CD4-positive, alpha-beta T cell treated with Interleukin-21 for 1 hour (primary cell): ENCODE data around the gene SKP2.
"Not testable (repeated sequence)": the region's sequence is repeated elsewhere in the genome, so short reads cannot be mapped to it uniquely, and the experiment has no call there.

ENCODE experiments used
- DNase-seq: peaks from one replicate; pipeline ENCODE4 v3.0.0-alpha.2; 2020

Gene SKP2

DNA sequence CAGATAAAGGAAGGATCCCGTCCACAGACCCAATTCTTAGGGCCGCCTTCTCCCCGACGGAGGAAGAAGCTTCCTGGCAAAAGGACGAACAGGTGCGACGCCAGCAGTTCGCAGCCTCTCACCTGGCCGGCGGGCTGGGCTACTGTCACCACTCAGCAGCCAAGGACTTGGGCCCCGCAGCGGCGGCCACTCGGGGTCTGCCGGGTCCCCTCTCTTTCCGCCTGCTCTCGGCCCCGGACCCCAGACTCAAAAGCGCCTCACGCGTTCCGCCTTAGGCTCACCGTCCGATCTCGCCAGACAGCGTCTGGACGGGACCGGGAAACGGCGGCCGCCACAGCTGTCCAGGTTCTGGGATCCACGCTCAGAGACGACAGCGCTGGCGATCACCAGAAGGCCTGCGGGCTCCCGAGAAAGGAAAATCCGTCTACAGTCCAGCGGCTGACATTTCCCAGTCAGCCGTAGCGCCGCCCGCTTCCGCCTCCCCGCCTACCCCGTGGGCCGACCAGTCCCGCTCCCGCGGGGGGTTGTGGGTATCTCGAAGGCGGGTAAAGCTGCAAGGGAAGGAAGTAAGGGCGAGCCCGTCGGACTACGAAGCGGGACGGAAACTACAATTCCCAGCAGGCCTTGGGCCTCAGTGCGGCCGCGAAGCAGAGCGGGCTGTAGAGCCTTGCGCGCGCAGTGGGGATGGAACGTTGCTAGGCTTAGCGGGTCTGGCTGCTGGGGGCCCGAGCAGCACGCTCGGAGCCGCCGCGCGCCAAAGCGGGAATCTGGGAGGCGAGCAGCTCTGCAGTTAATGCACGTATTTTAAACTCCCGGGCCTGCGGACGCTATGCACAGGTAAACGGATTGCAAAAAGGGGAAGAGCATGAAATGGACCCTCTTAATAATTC lies at the start of gene SKP2, which contains the start of gene LMBRD2:
Gene SKP2, plus strand, starts transcription at position 678 of the 890 bp plus-strand sequence. Its CDS starts 152 bp downstream, at position 830.
Gene LMBRD2, minus strand, starts transcription at position 454 of the 890 bp plus-strand sequence. CDS start 8,538 bp downstream, outside the sequence.
- DNase-seq, result peak; percentile 97

DNA sequence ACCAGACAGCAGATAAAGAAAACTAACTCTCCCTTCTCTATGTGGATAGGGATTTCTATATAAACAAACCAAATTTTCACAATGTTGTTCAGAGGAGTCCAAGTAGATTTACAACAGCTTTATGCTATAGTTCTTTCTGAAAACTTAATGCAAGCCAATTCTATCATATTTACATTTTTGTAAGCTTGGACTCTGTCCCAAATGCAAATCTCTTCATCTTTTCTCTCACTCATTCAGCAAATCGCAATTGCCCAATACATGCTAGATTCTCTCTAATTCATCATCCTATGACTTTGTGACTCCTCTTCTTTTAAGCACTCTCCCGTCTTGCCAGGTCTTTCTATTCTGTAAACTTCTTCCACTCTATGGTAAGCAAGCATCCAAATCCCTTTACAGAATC lies 46.1 kb upstream of the SKP2 start:
- no peak for DNase-seq

- DNase-seq, result no peak
Measured at GRCh38 chr5:36108758-36109460, 43.0 kb upstream of the SKP2 start.

DNA sequence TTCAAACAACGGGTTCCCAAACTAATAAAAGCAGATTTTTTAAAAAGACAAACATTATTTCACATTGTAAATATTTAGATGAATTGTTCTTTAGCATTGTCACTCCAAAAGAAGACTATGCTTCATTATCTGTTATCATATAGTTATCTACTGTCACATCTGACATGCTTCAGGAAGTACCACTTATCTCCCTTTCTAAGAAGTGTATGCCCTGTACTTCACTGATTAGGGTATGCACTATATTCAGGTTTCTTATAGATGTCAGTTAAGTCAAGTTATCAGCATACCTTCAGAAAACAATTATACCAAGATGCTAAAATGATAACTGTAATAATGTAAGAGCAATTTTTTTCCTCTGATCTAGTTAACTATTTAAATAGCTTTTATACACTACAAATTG lies 40.7 kb upstream of the SKP2 start:
- no peak for DNase-seq

GRCh38 chr5:36125868-36126267 lies 26.0 kb upstream of the SKP2 start:
- no peak for DNase-seq

DNA sequence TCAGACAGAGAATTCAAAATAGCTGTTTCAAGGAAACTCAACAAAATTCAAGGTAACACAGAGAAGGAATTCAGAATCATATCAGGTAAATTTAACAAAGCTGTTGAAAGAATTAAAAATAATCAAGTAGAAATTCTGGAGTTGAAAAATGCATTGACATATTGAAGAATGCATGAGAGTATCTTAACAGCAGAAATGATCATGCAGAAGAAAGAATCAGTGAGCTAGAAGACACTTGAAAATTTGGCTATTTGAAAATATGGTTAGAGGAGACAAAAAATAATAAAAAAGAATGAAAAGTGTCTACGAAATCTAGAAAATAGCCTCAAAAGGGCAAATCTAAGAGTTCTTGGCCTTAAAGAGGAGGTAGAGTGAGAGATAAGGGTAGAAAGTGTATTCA lies 23.1 kb upstream of the SKP2 start:
- no peak for DNase-seq

GRCh38 chr5:36129666-36130065 lies 22.2 kb upstream of the SKP2 start:
- not testable (repeated sequence) for DNase-seq

- not testable (repeated sequence) for DNase-seq
Measured at GRCh38 chr5:36133009-36133408, 18.9 kb upstream of the SKP2 start.

DNA sequence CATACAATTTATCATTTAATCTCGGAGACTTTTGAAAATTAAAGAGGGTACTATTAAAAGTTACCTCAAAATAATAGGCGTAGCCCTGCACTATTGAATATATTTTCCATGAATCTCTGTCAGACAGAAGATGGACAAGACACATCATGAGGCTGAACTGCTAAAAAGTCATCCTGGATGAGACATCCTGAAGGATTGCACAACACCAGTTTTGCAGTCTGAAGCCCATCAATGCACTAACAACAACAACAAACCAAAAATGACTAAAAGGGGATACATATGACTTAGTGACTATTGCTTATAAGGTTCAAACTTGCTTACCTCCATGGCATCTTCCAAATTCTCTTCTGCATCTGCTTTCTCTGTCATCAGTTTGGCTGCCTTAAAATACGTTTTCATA lies 15.9 kb upstream of the SKP2 start:
- no peak for DNase-seq

DNA sequence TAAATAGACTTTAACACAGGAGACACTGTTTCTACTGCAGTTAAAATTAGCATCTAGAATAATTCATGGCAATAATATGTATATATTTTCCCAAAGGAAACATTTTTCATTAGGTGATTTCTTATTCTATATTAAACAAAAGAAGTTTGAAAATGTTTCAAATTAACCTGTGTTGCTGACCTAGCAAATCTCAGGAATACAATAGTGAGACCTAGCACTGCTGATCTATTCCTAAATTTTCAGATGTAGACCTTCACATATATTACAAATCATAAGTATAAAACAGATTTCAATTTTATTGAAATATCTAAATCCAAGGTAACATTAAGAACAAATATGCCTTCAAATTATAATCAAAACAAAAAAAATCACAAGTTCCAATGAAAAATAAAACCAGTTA lies 15.3 kb upstream of the SKP2 start:
- no peak for DNase-seq

DNA sequence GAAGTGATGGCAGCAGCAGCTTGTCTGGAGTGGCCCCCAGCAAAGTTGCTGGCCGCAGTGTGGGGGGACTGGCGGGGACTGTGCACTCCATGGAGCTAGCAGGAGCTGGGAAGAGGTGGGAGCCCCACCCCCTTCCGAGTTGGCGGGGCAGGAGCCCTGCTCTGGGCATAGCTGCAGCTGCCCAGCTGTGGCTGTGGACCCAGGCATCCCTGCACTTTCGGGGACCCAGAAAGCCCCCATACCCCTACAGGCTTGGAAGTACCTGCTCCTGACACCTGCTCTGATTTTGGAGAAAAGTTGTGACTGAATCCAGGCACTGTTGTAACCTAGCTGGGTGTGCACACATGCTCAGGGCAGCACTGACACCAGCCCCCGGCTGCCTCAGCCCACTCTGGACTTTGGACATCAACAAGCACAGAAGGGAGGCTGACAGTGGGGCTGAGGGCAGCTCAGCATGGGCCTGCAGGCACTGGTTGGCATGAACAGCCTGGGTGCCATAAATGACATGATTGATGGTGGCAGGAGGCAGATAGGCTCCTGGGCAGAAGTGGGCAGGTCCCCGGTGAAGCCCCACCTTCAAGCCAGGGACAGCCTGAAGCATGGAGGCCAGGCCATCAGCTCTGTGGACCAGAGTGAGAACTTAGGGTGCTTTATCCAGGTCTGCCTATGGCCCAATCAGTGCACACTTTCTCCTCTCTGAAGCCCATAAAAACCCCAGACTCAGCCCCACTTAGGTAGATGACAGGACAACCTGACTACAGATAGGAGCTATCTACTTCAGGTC lies 12.8 kb upstream of the SKP2 start:
- no peak for DNase-seq

DNA sequence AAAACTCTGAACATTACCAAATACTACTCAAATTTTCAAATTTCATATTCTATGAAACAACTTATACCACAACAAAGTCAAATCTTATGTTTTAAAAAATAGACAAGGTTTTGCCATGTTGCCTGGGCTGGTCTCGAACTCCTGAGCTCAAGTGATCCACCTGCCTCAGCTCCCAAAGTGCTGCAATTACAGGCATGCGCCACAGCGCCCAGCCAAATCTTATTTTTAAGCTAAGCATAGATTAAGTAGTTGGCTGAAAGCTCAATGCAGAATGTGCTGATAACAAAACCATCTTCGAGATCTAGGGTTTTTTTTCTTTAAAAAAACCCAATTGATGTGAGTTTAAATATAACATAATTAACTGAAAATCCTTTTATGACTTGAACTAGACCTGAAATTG lies 6.6 kb upstream of the SKP2 start:
- no peak for DNase-seq

DNA sequence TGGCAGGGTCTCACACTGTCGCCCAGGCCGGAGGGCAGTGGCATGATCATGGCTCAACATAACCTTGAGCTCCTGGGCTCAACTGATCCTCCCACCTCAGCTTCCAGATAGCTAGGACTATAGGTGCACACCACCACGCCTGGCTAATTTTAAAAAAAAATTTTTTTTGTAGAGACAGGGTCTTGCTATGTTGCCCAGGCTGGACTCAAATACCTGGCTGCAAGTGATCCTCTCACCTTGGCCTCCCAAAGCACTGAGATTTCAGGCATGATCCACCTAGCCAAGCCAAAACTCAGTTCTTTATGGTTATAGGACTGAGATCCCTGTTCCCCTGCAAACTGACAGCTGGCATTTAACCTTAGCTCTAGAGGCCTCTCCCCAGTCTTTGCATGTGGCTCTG lies 5.5 kb upstream of the SKP2 start:
- no peak for DNase-seq

DNA sequence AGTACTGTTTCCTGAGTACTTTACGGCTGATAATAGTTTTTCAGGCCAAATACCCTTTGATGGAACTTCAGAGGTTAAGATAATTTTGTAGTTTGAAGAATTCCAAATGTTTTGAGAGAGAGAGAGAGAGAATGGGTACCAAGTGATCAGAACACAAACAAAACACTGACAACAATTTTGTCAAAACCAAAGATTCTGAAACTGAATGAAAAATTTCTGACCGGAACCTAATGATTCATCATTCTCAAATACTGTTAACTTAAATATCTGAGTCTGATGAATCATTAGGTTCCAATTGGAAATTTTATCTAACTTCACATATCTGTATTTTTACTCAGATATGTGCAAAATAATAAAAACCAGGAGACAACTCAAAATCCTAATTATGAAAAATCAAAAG lies 4.2 kb upstream of the SKP2 start:
- DNase-seq, result no peak

DNA sequence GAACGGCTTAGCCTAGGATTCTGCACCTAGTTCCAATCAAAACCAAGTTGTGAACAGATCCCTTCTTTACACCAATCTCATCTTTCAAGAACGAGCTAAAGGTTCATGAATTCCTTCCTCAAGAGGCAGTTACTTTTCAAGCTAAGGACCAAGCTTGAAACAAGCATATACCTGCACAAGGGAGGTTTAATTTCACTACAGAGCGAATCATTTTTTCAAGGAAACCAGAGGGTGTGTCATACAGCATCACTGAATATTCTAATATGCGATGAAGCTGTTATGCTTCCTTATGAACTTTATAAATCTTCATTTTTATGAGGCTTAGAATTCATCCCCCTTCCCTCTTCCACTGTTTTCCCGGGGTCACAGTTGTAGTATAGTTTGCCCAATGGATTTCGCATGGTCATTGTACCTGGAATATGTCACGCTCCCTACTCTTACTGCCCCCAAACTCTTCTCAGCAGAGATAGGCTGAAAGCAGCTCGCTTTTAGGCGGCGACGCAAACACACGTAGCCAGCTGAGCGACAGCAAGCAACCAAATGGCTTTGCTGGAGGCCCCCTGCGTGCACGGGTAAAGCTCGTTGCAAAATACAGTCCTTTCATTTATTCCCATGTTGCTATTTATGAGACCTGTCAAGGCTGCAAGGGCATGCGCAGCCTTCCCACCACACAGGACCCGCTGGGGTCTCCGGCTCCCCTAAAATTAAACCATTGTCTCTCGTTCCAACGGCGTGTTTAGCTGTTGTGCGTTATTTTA lies 1.1 kb upstream of the SKP2 start:
- peak; percentile 36 for DNase-seq

- no peak for DNase-seq
Measured at GRCh38 chr5:36152324-36153297, 700 bp downstream of the SKP2 start.

DNA sequence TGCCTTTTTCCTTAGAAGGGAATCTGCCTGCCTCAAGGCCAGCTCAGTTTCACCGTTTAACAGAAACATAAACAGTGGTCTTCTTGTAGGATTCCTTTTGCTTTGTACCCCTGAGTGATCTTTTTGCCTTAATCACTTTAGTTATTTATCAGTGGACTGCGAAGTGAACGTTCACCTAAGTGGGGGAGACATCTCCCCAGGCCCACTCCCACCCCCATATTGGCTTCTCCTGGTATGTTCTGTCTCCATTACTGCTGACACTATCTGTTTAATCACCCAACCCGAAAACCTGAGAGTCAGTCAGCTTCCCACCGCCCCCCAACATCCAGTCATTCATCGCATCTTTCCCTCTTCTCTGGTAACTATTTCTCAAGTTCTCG lies 1.4 kb downstream of the SKP2 start:
- no peak for DNase-seq

DNA sequence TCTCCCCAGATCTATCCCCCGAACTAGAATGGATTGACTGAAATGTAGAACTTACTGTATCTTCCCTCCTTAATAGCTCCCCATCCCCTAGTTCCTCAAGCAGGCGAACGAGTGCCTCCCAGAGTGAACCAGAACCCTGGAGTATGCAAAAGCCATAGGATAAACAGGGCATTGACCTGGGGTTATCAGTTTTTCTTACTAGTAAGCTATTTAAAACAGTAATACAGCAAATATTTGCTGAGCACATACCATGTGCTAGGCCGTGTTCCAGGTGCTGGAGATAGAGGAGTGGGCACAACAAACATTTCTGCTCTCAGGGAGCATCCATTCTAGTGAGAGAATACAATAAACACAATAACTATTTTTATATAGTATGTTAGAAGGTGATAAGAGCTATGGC lies 1.8 kb downstream of the SKP2 start:
- DNase-seq, result no peak

GRCh38 chr5:36155291-36155690 lies 3.4 kb downstream of the SKP2 start:
- DNase-seq, result no peak

DNA sequence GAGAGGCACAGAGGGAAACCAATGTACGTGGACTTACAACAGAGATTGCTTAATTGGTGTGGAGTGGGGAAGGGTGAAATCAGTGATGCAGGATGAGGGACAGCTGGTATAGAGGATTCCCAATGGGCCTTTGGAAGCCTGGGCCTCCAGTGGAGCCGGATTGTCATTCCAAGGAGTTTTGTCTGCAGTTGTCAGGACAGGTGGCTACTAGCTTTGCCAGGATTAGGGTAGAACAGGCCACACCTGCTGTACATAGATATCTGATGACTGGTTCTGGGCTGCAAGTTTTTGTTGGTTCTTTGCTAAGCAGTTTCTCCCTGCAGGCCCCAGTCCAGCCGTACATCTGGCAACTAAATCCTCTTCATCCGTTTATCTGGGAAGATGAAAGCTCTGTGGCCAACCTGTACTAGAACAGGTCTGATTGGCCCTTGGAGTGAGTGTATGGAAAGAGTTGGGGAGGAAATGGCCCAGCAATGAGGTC lies 4.2 kb downstream of the SKP2 start:
- DNase-seq, result no peak

DNA sequence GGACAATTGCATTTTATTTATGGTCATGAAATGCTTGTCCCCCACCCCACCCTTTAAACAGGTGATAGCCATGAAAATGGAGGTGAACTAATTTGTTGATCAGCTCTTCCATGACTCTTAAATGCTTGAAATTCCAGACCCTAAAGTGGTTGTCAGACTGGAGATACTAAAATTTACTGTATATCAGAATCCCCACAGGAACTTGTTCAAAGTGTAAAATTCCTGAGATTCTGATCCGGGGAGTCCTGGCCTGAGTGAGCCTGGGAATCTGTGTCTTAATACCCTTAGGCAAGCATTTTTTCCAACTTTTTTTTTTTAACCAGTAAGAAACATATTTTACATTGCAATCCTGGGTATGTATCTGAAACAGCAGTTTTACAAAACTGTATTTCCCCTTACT lies 4.7 kb downstream of the SKP2 start:
- no peak for DNase-seq
